HG03045 (cell line): ENCODE data around the gene NEGR1.

Source experiments
- ATAC-seq: cut with Tn5 transposase; IDR thresholded peaks from one replicate; pipeline ENCODE4 v1.9.1; 2021; ENCODE audit warnings: mild to moderate bottlenecking, moderate library complexity; ENCODE audit not compliant: unreplicated experiment

The NEGR1 gene

GRCh38 chr1:71649608-71650007 is 632.7 kb downstream of the NEGR1 start:
- ATAC-seq = no peak

DNA sequence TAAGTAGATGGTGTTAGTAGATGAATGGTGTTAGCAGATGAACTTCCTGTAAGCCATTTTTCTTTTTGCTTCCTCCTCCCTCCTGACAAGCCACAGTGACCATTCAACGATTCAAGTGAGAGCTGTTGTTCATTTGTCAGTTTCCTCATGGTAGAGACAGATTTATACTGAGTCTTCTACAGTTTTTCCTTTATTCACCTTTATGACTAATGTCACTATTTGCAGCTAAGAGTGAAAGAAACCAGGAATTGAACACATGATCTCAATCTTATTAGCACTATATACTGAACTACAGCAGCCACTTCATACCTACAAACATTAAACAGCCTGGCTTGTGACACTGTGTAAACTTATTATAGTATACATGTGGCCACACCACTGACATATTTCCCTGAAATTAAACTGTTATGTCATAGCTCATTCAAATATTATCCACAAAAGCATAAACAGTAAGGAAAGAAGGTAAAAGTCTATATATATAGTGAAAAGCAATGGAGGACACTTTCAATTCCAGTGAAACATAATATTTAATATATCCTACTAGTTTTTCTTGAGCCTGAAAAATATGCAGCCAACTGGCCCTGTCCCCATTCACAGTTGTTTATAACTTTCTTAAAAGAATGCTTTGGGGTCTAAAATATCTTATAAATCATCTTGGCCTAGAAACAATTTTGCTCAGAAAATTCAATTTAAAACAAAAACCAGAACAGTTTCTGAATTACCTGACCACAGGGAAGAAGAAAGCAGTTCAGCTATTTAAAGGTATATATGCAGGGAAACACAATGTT is 634.6 kb downstream of the NEGR1 start:
- no peak for ATAC-seq

DNA sequence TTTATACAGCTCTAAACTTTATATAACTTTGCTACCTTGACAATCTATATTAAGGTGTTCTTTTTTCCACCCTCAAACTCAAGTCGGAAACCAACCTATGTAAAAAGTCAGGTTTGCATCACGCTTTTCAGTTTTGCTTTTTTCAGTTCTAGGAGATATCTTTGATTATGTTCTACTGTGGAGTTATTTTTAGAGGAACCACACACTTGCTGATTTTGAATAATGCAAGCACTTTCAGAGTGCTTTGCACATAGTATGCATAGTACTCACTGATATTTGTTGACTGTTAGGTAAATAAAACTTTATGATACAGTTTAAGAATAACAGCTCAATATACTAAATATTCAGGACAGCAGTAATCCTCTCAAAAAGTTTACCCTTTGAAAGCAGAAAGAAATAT is 637.3 kb downstream of the NEGR1 start:
- no peak for ATAC-seq

GRCh38 chr1:71641903-71642302 is 640.4 kb downstream of the NEGR1 start:
- no peak for ATAC-seq

GRCh38 chr1:71640998-71641397 is 641.3 kb downstream of the NEGR1 start:
- ATAC-seq = no peak

DNA sequence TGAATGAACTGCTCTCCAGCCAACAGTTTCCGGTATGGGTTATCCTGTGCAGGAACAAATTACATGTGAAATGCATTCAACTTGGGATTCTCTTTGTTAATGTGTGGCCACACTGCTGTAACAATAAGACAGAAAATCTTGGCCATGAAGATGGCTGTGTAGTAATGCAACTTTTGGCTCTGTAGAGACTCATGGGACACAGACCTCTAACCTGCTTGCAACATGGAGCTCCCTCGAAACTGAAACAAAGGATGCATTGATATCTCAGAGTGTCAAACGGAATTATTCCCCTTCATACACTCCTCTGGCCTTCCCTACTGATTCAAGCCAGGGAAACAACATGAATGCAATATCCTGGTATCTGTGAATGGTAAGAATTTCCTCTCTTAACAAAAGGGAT is 642.2 kb downstream of the NEGR1 start:
- no peak for ATAC-seq

GRCh38 chr1:71638081-71638766 is 644.1 kb downstream of the NEGR1 start:
- no peak for ATAC-seq

GRCh38 chr1:71635568-71635967 is 646.8 kb downstream of the NEGR1 start:
- ATAC-seq = no peak

GRCh38 chr1:71634159-71634558 is 648.2 kb downstream of the NEGR1 start:
- ATAC-seq = no peak

GRCh38 chr1:71630073-71630472 is 652.3 kb downstream of the NEGR1 start:
- no peak for ATAC-seq

GRCh38 chr1:71625004-71625403 is 657.3 kb downstream of the NEGR1 start:
- ATAC-seq = no peak

DNA sequence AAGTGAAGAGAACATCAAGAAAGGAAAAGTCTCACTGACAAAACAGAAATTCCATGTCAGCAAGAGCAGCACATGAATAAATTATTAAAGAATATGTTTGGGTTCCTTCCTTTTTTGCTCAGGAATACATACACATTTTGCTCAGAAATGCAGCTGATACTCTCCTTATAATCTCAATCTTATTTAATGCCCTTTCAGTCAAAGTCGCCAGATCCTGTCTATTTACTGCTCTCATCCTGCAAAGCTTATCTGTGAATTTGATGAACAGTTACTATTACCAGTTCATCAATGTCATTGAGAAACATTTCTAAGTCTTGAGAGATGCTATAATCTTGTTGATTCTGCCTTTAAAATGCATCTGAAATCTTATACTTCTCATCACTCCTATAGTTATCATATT is 658.5 kb downstream of the NEGR1 start:
- ATAC-seq = no peak

DNA sequence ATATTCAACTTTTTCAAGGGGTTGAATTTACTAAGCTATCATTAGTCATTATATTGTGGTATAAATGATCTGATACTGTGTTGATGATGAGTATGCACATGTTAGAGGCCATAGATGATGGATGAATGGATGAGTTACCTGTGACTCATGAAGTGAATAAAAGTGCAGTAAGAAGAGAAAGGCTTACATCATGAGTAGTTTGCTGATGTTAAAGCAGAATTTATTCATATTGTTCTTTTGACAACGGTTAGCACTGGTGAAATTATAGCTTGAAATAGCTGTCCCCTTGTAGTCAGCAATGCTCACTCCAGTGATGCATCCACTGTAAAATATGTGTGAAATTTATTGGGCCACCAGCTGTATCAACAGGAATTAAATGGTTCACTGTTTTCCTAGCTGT is 660.6 kb downstream of the NEGR1 start:
- ATAC-seq = no peak

DNA sequence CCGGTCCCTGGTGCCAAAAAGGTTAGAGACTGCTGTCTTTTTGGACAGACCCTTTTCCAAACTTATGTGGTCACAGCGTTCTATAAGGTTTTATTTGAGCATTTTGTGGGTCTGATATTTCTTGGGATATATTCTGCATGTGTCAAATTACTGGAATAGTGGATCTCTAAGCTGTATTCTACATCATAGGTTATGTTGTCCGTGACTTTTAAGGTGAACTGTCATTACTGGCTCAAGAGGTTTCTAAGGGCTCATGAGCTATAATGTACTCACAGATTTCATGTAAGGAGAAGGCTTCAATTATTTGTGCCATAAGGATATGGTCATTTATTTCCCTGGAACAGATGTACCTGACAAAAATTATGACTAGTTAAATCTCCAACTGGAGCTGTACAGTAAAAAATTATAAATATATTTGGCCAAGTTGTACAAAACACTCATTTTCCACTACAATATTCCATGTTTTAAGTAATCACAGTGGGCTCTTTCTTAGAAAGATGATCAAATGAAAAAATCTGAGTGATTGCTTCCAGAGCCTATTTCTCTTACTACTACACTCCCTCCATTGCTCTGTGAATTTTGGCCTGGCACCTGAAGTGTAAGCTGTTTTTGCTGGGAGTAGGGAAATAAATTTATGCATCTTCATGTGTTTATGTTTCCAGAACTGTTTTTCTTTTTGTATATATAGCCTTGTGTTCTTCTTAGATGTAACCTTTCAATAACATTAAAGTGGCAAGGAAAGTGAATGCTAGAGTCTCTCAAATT is 663.4 kb downstream of the NEGR1 start:
- no peak for ATAC-seq

GRCh38 chr1:71618191-71618590 is 664.1 kb downstream of the NEGR1 start:
- no peak for ATAC-seq

DNA sequence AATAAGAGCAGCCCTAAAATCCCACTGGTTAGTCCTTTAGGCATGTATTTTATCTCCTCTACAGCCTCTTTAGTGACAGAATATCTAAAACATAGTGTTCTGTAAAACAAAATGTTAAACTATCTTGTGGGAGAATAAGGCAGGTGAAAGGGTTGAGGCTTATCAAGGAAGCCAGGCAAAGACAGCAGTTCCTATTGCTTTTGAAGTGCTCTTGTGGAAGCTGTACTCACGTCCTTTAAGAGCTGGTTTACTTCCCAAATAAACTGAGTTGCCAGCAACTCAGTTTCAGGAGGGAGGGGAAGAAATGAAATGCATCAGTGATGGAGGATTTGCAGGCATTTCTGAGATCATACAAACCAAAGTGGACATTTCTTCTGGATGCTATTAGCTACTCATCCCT is 671.9 kb downstream of the NEGR1 start:
- no peak for ATAC-seq

- ATAC-seq = no peak
These were observed 679.1 kb downstream of the NEGR1 start for GRCh38 chr1:71603044-71603776.

DNA sequence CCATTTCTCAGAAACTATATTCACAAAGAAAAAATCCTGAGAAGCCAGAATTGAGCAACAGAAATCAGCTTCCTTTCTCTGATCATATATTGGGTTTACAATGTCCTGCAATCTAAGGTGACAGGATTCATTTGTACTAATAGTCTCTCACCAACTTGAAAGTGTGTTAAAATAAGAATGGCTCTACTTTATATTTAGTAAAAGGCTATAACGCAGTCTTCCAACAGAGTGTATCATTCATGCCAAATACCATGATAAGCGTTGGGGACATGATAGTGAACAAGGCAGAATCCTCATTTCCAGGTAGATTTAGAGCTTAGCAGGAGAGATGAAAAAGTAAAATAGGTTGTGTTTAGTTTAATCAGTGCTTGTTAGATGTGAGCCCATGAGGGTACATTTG is 682.3 kb downstream of the NEGR1 start:
- no peak for ATAC-seq

GRCh38 chr1:71599306-71599705 is 683.0 kb downstream of the NEGR1 start:
- ATAC-seq = no peak

DNA sequence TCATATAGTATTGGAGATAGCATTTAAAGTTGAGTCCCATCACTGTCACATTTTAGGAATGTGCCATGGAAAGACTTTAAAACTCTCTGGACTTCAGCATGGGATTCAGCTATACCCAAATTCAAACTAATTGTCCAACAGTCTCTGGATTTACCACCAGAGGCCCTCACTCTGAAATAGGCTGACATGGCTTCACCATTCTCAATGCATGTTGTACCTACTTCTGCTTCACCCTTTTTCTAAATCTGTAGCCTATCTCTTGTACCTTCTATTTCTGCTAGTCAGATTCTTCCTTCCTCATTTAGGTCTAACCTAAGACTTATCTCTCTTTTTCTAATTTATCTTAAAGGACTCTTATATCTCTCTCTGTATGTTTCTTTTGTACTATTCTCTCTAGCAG is 688.8 kb downstream of the NEGR1 start:
- ATAC-seq = no peak

DNA sequence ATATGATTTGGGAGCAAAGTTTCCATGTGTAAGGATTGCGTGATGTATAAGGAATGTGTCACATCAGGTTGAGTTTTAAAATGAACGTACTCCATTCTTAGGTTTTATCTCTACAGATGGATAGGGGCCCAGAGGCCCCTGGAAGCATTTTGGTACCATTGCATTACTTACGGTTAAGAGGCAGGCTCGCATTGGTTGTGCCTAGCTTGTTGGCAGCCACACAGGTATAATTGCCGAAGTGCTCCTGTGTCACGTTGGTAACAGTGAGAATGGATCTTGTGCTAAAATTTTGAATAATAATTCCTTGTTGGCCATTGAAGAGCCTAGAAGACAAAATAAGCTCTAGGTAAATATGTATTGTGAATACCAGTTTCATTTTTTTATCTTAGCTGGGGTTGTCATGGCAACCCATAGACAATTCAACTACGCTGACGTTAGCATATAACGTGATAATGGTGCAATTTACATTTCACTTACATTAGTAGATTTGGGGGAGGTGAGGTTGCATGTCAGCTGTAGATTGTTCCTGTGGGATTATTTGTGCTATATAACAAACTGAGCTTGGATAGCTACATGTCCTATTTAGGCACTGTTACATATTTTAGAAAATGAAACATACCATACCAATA is 689.6 kb downstream of the NEGR1 start:
- ATAC-seq = no peak
